Thoracic aorta (tissue), 2 donors: ENCODE measurements around the gene HEPN1. TPM values are rescaled to one million over a fixed set of nuclear protein-coding genes. Genes with fewer than 3 reads are reported as not detected.
A peak's percentile ranks its signal among the peaks of the same experiment; 100 is the strongest.

Experiments
- ATAC-seq: fragments of 150-250 bp; one replicate; pipeline ENCODE4 v1.8.0; 2017; ENCODE audit warnings: low read depth; ENCODE audit not compliant: insufficient number of reproducible peaks, low FRiP score
- DNase-seq: peaks from one replicate; pipeline ENCODE4 v3.0.0-alpha.2; 2020; ENCODE audit warnings: low spot score
- H3K27ac ChIP-seq, 2 donors: fragments of 200-600 bp; sonication (generic); 1 replicate in 1 of 2; 2 replicates in 1 of 2; pipeline ENCODE4 v1.5.1; 2016; ENCODE audit warnings: mild to moderate bottlenecking in 2 of 2, moderate library complexity in 2 of 2
- H3K27me3 ChIP-seq: fragments of 200-600 bp; sonication (generic); replicated peaks from 2 replicates; pipeline ENCODE4 v1.6.0; 2016; ENCODE audit warnings: mild to moderate bottlenecking; ENCODE audit not compliant: insufficient read depth
- H3K36me3 ChIP-seq: fragments of 200-600 bp; sonication (generic); one replicate; pipeline ENCODE4 v1.5.1; 2016
- H3K4me1 ChIP-seq, 2 donors: fragments of 200-600 bp; sonication (generic); 1 replicate in 1 of 2; 2 replicates in 1 of 2; pipeline versions ENCODE4 v1.5.1 to v1.6.0; 2016; ENCODE audit warnings: low read depth in 2 of 2, mild to moderate bottlenecking in 1 of 2; ENCODE audit not compliant: control insufficient read depth in 1 of 2
- H3K4me3 ChIP-seq: fragments of 200-600 bp; sonication (generic); 2 replicates; pipeline ENCODE4 v1.5.1; 2016; ENCODE audit warnings: mild to moderate bottlenecking
- H3K9me3 ChIP-seq: fragments of 200-600 bp; sonication (generic); 2 replicates; pipeline ENCODE4 v1.5.1; 2016
- total RNA-seq, 2 donors: library from RNA; depleted of rRNA; stranded (reverse); fragments of >200 nt; gene quantifications; one replicate each; pipeline versions ENCODE4 v1.1.0 to v1.2.3, GENCODE V29; 2016
- TF ChIP-seq, protein P1 (sequence below): fragments of 200-600 bp; sonication (generic); IDR thresholded peaks from one replicate; pipeline ENCODE4 v1.5.1; 2019; ENCODE audit warnings: antibody characterized with exemption

HEPN1 gene
- total RNA-seq, 2 donors from 2014 or later = 0.41 TPM; not detected in 1

DNA sequence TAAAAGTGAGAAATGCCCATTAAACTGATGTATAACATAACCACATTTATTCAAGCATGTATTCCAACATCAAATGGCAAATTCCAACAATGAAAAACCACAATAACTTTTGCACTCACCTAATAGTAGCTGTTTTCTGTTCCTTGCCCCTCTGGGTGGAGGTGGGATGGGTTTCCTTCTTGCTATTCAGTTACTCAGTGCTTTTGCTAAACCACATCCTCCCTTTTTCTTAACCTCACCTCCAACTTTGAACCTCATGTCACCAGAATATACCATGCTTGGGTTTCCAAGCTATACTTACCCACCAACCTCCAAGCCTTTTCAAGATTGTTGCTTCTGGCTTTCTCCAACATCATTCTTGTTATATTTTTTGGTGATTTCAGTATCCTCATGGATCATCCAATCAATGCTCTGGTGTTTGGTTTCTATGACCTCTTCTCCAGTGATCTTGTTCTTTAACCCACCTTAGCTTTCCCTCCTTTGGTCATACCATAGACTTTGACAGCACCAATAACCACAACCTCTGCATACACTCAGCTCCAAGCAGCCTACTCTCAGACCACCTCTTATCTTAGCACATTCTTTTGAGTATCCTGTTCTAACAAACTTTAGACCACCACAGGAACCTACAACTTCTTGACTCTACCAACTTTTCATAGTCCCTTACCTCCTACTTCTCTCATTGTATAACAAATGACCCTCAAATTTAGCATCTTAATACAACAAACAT, 31.7 kb downstream of the HEPN1 start:
- ATAC-seq (no peak), DNase-seq (no peak)
- no peaks in the 10 kb centered on the region for H3K36me3 ChIP-seq
- H3K4me3 ChIP-seq = no peak overlapping the region
- H3K27ac ChIP-seq = no peak overlapping the region
- H3K4me1 ChIP-seq = peaks cover 3 to 13% of the 10 kb centered on the region in 2 donors
- TF ChIP-seq, protein P1, sequence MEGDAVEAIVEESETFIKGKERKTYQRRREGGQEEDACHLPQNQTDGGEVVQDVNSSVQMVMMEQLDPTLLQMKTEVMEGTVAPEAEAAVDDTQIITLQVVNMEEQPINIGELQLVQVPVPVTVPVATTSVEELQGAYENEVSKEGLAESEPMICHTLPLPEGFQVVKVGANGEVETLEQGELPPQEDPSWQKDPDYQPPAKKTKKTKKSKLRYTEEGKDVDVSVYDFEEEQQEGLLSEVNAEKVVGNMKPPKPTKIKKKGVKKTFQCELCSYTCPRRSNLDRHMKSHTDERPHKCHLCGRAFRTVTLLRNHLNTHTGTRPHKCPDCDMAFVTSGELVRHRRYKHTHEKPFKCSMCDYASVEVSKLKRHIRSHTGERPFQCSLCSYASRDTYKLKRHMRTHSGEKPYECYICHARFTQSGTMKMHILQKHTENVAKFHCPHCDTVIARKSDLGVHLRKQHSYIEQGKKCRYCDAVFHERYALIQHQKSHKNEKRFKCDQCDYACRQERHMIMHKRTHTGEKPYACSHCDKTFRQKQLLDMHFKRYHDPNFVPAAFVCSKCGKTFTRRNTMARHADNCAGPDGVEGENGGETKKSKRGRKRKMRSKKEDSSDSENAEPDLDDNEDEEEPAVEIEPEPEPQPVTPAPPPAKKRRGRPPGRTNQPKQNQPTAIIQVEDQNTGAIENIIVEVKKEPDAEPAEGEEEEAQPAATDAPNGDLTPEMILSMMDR = no peak
- no peaks in the 10 kb centered on the region for H3K9me3 ChIP-seq
- no peaks in the 10 kb centered on the region for H3K27me3 ChIP-seq

DNA sequence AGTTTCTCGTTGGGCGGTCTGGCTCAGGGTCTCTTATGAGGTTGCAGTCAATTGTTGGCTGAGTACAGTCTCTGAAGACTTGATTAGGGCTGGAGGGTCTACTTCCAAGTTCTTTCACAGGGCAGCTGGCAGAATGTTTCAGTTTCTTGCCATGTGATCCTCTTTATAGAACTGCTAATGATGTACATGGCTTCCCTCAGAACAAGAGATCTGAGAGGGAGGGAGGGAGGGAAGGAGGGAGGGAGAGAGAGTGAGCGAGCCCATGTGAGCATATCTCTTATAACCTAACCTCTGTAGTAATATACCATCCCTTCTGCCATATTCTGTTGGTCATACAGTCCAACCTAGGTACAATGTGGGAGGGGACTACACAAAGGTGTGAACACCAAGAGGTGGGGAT, 32.3 kb downstream of the HEPN1 start:
- Histone ChIP-seq H3K27ac (no peak overlapping the region), H3K36me3 (no peaks in the 10 kb centered on the region), H3K27me3 (no peaks in the 10 kb centered on the region), H3K4me1 (peaks cover 3 to 13% of the 10 kb centered on the region in 2 donors), H3K9me3 (no peaks in the 10 kb centered on the region), H3K4me3 (no peak overlapping the region)
- TF ChIP-seq, protein P1 = no peak
- DNase-seq = no peak
- no peak for ATAC-seq

DNA sequence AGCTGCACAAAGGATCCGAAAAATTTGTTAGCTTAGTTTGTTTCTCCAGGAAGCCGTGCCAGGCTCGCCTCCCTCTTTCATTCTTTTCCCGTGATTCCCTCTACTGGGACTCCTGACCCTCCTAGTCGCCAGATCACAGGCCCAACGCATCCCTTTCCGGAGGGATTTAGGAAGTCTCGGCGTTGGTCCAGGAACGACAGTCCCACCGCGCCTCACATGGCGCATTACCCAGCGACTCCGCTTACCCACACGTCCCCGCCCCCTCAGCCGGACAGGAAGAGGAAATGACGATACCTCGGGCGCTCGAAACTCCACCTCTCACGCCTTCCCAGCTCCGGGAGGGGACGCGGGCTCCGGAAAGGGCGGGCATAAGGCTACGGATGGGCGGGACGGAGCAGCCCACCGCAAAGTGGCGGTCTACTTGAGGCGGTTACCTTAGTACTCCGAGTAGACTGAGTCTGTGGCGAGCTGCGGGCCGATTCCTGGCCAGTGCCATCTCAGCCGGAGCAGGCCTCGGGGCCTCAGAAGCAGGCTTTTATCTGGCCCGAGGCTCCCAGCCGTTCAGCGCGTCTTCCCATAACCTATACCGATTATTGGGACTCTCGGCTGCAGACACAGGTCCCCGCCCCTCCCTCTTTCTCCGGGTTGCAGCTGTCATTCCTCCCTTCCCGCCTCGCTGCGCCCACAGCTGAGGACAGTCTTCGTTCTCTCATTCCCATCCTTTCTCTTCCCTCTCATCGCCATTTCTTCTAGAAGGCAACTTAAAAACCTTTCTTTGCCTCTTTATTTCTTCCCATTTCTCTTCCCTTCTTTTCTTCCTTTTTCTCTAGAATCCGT, 34.9 kb downstream of the HEPN1 start, which contains the start of gene CCDC15:
CCDC15 (plus strand) TSS at position 450 of the 837 bp plus-strand sequence. CDS start 531 bp downstream, outside the sequence.
- H3K9me3 ChIP-seq = no peaks in the 10 kb centered on the region
- H3K27ac ChIP-seq = peak within 1 kb of the TSS; percentile 52 to 76
- DNase-seq = peak; percentile 95
- no peaks in the 10 kb centered on the region for H3K27me3 ChIP-seq
- H3K4me1 ChIP-seq = peaks cover 3 to 13% of the 10 kb centered on the region in 2 donors
- peak; percentile 94 for ATAC-seq
- no peaks in the 10 kb centered on the region for H3K36me3 ChIP-seq
- TF ChIP-seq, protein P1 = no peak
- H3K4me3 ChIP-seq = peak within 1 kb of the TSS; percentile 73

DNA sequence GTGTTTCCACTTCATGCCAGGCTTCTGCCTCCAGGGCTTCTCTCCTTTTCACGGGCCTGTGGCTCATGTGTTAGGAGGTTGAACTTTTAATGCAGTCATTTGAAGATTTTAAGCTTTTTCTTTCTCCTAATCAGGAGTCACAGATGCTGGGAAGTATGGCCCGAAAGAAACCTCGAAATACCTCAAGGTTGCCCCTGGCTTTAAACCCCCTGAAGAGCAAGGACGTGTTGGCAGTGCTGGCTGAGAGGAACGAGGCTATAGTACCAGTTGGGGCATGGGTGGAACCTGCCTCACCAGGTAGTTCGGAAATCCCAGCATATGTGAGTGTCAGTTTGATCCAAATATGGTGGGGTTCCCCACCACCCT, 35.5 kb downstream of the HEPN1 start:
- TF ChIP-seq, protein P1 = no peak
- ATAC-seq = no peak
- H3K4me3 ChIP-seq = peak overlapping the region; percentile 73
- no peak for DNase-seq
- H3K9me3 ChIP-seq = no peaks in the 10 kb centered on the region
- H3K27ac ChIP-seq = peak overlapping the region in 1 of 2 donors; percentile 52
- H3K36me3 ChIP-seq = no peaks in the 10 kb centered on the region
- H3K27me3 ChIP-seq = no peaks in the 10 kb centered on the region
- peaks cover 3 to 13% of the 10 kb centered on the region in 2 donors for H3K4me1 ChIP-seq

DNA sequence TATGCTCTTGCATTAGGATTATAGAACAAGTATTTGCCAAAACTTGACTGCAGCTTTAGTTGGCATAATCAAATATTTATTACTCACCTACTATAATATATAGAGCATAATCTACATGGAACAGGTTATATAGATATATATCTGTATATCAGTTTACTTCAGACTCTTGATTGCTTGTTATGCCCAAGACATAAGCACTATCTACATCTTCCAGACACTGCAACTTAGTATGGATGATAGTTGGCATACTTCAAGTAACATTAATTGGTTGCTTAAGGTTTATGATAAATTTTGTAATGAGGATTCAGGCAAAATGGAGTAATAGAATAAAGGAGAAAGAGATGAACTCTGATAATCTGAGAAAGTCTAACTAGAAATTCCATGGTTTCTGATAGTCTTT, 36.0 kb downstream of the HEPN1 start:
- TF ChIP-seq, protein P1 = no peak
- Histone ChIP-seq H3K27me3 (no peaks in the 10 kb centered on the region), H3K36me3 (no peaks in the 10 kb centered on the region), H3K4me1 (peaks cover 3 to 13% of the 10 kb centered on the region in 2 donors), H3K27ac (no peak overlapping the region), H3K4me3 (no peak overlapping the region), H3K9me3 (no peaks in the 10 kb centered on the region)
- ATAC-seq (no peak), DNase-seq (no peak)
